ENCODE measurements around the gene PCYT1B.
A peak's percentile ranks its signal among the peaks of the same experiment; 100 is the strongest.

PCYT1B gene

GRCh38 chrX:24536551-24536950 lies 110.6 kb downstream of the PCYT1B start:
- DNase-seq (ENCODE audit: low read depth in 2 of 3, low spot score in 1 of 3), result no peak

GRCh38 chrX:24528605-24529004 lies 118.5 kb downstream of the PCYT1B start:
- DNase-seq (ENCODE audit: low read depth in 2 of 3, low spot score in 1 of 3), result no peak

GRCh38 chrX:24526616-24527015 lies 120.5 kb downstream of the PCYT1B start:
- DNase-seq (ENCODE audit: low read depth in 2 of 3, low spot score in 1 of 3), result no peak

- no peak for DNase-seq (ENCODE audit: low read depth in 2 of 3, low spot score in 1 of 3)
Observed at GRCh38 chrX:24525455-24525854, 121.7 kb downstream of the PCYT1B start.

- no peak for DNase-seq (ENCODE audit: low read depth in 2 of 3, low spot score in 1 of 3)
Observed at GRCh38 chrX:24520472-24520871, 126.7 kb downstream of the PCYT1B start.

GRCh38 chrX:24515447-24515846 lies 131.7 kb downstream of the PCYT1B start:
- no peak for DNase-seq (ENCODE audit: low read depth in 2 of 3, low spot score in 1 of 3)

- peak; percentile 19 to 33 (median 33) for DNase-seq (ENCODE audit: low read depth in 2 of 3, low spot score in 1 of 3)
Observed at GRCh38 chrX:24513416-24513815, 133.7 kb downstream of the PCYT1B start.

GRCh38 chrX:24508375-24508774 lies 138.8 kb downstream of the PCYT1B start:
- no peak for DNase-seq (ENCODE audit: low read depth in 2 of 3, low spot score in 1 of 3)
